H9 (cell line): ENCODE results near the gene MYT1. TPM values are rescaled to one million over a fixed set of nuclear protein-coding genes. Genes with fewer than 3 reads are reported as not detected.

ENCODE experiments used
- DNase-seq: peaks from one replicate; pipeline ENCODE4 v3.0.0-alpha.2; 2017
- H2AFZ ChIP-seq: one replicate; pipeline ENCODE4 v1.6.1; 2013; ENCODE audit warnings: mild to moderate bottlenecking, low read length, control low read depth, moderate library complexity
- H2AK5ac ChIP-seq: 2 replicates; pipeline ENCODE4 v1.6.1; 2013; ENCODE audit warnings: low read length, control low read depth, mixed read lengths; ENCODE audit not compliant: insufficient read length
- H2BK120ac ChIP-seq: one replicate; pipeline ENCODE4 v1.6.1; 2013; ENCODE audit warnings: low read depth, mild to moderate bottlenecking, low read length, control low read depth, inconsistent platforms; ENCODE audit not compliant: poor library complexity, severe bottlenecking
- H2BK12ac ChIP-seq: 2 replicates; pipeline ENCODE4 v1.6.1; 2013; ENCODE audit warnings: low read length, control low read depth, mixed read lengths, low read depth; ENCODE audit not compliant: insufficient read length
- H2BK15ac ChIP-seq: 2 replicates; pipeline ENCODE4 v1.6.1; 2013; ENCODE audit warnings: low read depth, low read length, control low read depth
- H2BK20ac ChIP-seq: one replicate; pipeline ENCODE4 v1.6.1; 2013; ENCODE audit warnings: low read depth, mild to moderate bottlenecking, low read length, control low read depth, inconsistent platforms; ENCODE audit not compliant: poor library complexity, severe bottlenecking
- H2BK5ac ChIP-seq: 2 replicates; pipeline ENCODE4 v1.6.1; 2013; ENCODE audit warnings: low read length, control low read depth, mixed read lengths; ENCODE audit not compliant: insufficient read length
- H3K14ac ChIP-seq: 2 replicates; pipeline ENCODE4 v1.6.1; 2013; ENCODE audit warnings: low read length, control low read depth; ENCODE audit not compliant: insufficient read depth
- H3K18ac ChIP-seq: 2 replicates; pipeline ENCODE4 v1.6.1; 2013; ENCODE audit warnings: low read depth, mild to moderate bottlenecking, mixed read lengths, low read length, control low read depth; ENCODE audit not compliant: insufficient read length
- H3K23ac ChIP-seq: 2 replicates; pipeline ENCODE4 v1.6.1; 2013; ENCODE audit warnings: low read length, control low read depth, mixed read lengths, low read depth; ENCODE audit not compliant: insufficient read length
- H3K23me2 ChIP-seq: 2 replicates; pipeline ENCODE4 v1.6.1; 2013; ENCODE audit warnings: low read depth, mild to moderate bottlenecking, mixed read lengths, low read length, control low read depth; ENCODE audit not compliant: insufficient read length, poor library complexity, severe bottlenecking
- H3K27ac ChIP-seq: 2 replicates; pipeline ENCODE4 v1.5.1; 2013; ENCODE audit warnings: low read length, control low read depth, mixed read lengths, low read depth; ENCODE audit not compliant: insufficient read length
- H3K27me3 ChIP-seq: 2 replicates; pipeline ENCODE4 v1.6.1; 2013; ENCODE audit warnings: low read length, control low read depth, inconsistent platforms; ENCODE audit not compliant: insufficient read depth
- H3K4ac ChIP-seq: 2 replicates; pipeline ENCODE4 v1.6.1; 2013; ENCODE audit warnings: low read depth, mild to moderate bottlenecking, control low read depth, inconsistent platforms, low read length, moderate library complexity
- H3K4me1 ChIP-seq: 2 replicates; pipeline ENCODE4 v1.6.1; 2013; ENCODE audit warnings: low read length, control low read depth, inconsistent platforms; ENCODE audit not compliant: insufficient read depth
- H3K4me2 ChIP-seq: 2 replicates; pipeline ENCODE4 v1.6.1; 2013; ENCODE audit warnings: low read length, control low read depth, mixed read lengths; ENCODE audit not compliant: insufficient read length, insufficient read depth
- H3K56ac ChIP-seq: 2 replicates; pipeline ENCODE4 v1.6.1; 2013; ENCODE audit warnings: low read depth, mild to moderate bottlenecking, mixed read lengths, low read length, control low read depth; ENCODE audit not compliant: insufficient read length
- H3K79me1 ChIP-seq: 2 replicates; pipeline ENCODE4 v1.6.1; 2013; ENCODE audit warnings: low read depth, mild to moderate bottlenecking, moderate library complexity, low read length, control low read depth, inconsistent platforms; ENCODE audit not compliant: insufficient read depth, poor library complexity, severe bottlenecking
- H3K79me2 ChIP-seq: 2 replicates; pipeline ENCODE4 v1.6.1; 2013; ENCODE audit warnings: low read length, control low read depth, inconsistent platforms; ENCODE audit not compliant: insufficient read depth
- H3K9ac ChIP-seq: 2 replicates; pipeline ENCODE4 v1.6.1; 2013; ENCODE audit warnings: low read length, control low read depth, mixed read lengths; ENCODE audit not compliant: insufficient read length; ENCODE audit errors: extremely low read depth
- H3K9me3 ChIP-seq: one replicate; pipeline ENCODE4 v1.6.1; 2013; ENCODE audit warnings: low read depth, low read length, inconsistent platforms; ENCODE audit not compliant: control insufficient read depth
- H3T11ph ChIP-seq: one replicate; pipeline ENCODE4 v1.6.1; 2013; ENCODE audit warnings: mild to moderate bottlenecking, low read length, control low read depth, inconsistent platforms
- H4K20me1 ChIP-seq: one replicate; pipeline ENCODE4 v1.6.1; 2013; ENCODE audit not compliant: control insufficient read depth, insufficient read length, insufficient read depth
- H4K5ac ChIP-seq: 2 replicates; pipeline ENCODE4 v1.6.1; 2013; ENCODE audit warnings: low read depth, mild to moderate bottlenecking, mixed read lengths, low read length, control low read depth; ENCODE audit not compliant: insufficient read length
- H4K8ac ChIP-seq: replicated peaks from 2 replicates; pipeline ENCODE4 v1.6.1; 2013; ENCODE audit warnings: low read length, control low read depth, mixed read lengths, low read depth; ENCODE audit not compliant: insufficient read length
- H4K91ac ChIP-seq: 2 replicates; pipeline ENCODE4 v1.6.1; 2013; ENCODE audit warnings: low read depth, mild to moderate bottlenecking, moderate library complexity, mixed read lengths, low read length, control low read depth; ENCODE audit not compliant: insufficient read length
- H3K27ac Mint-ChIP-seq, 3 experiments: 2 replicates in 2 of 3; 3 replicates in 1 of 3; pipeline ENCODE4 v1.8.0; 2020 to 2021; ENCODE audit warnings: mixed read lengths in 3 of 3, mild to moderate bottlenecking in 1 of 3, moderate library complexity in 1 of 3
- H3K27me3 Mint-ChIP-seq: 2 replicates; pipeline ENCODE4 v1.8.0; 2021; ENCODE audit warnings: low read depth, mild to moderate bottlenecking, moderate library complexity, mixed read lengths
- H3K36me3 Mint-ChIP-seq, 3 experiments: 2 replicates in 2 of 3; 3 replicates in 1 of 3; pipeline ENCODE4 v1.8.0; 2020 to 2021; ENCODE audit warnings: low read depth in 3 of 3, mixed read lengths in 3 of 3; ENCODE audit not compliant: insufficient read depth in 1 of 3
- H3K4me1 Mint-ChIP-seq, 2 experiments: 2 replicates each; pipeline ENCODE4 v1.8.0; 2020; ENCODE audit warnings: mixed read lengths in 2 of 2
- H3K4me3 Mint-ChIP-seq, 2 experiments: 2 replicates in 1 of 2; 3 replicates in 1 of 2; pipeline ENCODE4 v1.8.0; 2020 to 2021; ENCODE audit warnings: mild to moderate bottlenecking in 2 of 2, mixed read lengths in 2 of 2, moderate library complexity in 1 of 2
- H3K9me3 Mint-ChIP-seq, 2 experiments: 2 replicates in 1 of 2; 3 replicates in 1 of 2; pipeline ENCODE4 v1.8.0; 2020; ENCODE audit warnings: mild to moderate bottlenecking in 2 of 2, mixed read lengths in 2 of 2, moderate library complexity in 1 of 2
- WGBS: extraction: QIAGEN DNeasy Blood & Tissue Kit; methylation state at CpG from one replicate; pipeline ENCODE4 v1.1.7; 2013; ENCODE audit warnings: missing lambda C conversion rate, low lambda C conversion rate, mixed read lengths; ENCODE audit not compliant: insufficient read length; ENCODE audit errors: extremely low coverage; 5-methylcytosine and 5-hydroxymethylcytosine counted together
- total RNA-seq: library from RNA; stranded (reverse); gene quantifications from 2 replicates; pipeline ENCODE4 v1.2.1, GENCODE V29; 2021
- TF ChIP-seq, protein P1 (sequence below): fragments of 200-600 bp; sonication (generic); conservative IDR thresholded peaks from 3 replicates; pipeline ENCODE4 v1.8.0; 2021; ENCODE audit warnings: antibody characterized with exemption, mild to moderate bottlenecking

MYT1 gene
- total RNA-seq, 1 experiment from 2014 or later = 0.79 TPM

DNA sequence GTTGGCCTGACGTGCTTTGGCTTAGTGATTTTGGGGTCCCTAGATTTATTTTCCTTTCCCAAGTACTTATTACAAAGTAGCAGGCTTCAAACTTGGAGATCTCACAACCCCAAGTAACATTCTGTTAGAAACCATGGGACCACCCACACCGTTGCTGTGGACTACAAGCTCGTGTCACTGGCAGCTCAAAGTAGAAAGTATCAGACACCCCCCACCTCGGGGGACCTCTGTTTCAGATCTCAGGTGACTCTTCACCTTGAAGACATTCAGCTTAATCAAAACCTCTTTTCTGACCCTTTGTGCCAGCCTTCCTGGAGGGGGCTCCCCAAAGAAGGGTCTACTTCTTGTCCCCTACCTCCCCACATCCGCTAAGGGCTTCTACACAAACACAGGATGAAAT, 15.7 kb upstream of the MYT1 start:
- no peak overlapping the region for H3K4me3 Mint-ChIP-seq
- H3K27ac Mint-ChIP-seq = no peak overlapping the region; a peak in 1 of 7 replicates
- Histone ChIP-seq H3K23ac (no peak overlapping the region), H4K20me1 (no peaks in the 10 kb centered on the region), H2BK20ac (no peak overlapping the region), H3K18ac (no peak overlapping the region), H4K5ac (no peak overlapping the region), H3K79me2 (no peaks in the 10 kb centered on the region), H2AFZ (no peak overlapping the region), H3K79me1 (no peaks in the 10 kb centered on the region), H3K27me3 (no peaks in the 10 kb centered on the region), H4K8ac (no peak overlapping the region), H4K91ac (no peak overlapping the region), H2BK120ac (no peak overlapping the region), H3K9ac (no peak overlapping the region), H3K9me3 (peaks cover 9% of the 10 kb centered on the region), H3K56ac (no peak overlapping the region), H3K4me2 (no peak overlapping the region), H2BK12ac (no peak overlapping the region), H3K23me2 (no peaks in the 10 kb centered on the region), H3K4ac (no peak overlapping the region), H2AK5ac (no peak overlapping the region), H2BK5ac (no peak overlapping the region), H3T11ph (no peak overlapping the region), H3K27ac (no peak overlapping the region), H2BK15ac (no peak overlapping the region), H3K14ac (no peak overlapping the region), H3K4me1 (no peaks in the 10 kb centered on the region; the same call in 1 of the 2 replicates)
- WGBS = no CpG with 5 or more reads among the region's 5 CpGs
- H3K4me1 Mint-ChIP-seq = peaks cover 28 to 33% of the 10 kb centered on the region in 2 experiments
- H3K9me3 Mint-ChIP-seq = peaks cover 21 to 23% of the 10 kb centered on the region in 2 experiments
- peaks cover 11% of the 10 kb centered on the region for H3K27me3 Mint-ChIP-seq
- peaks cover 12 to 18% (median 15%) of the 10 kb centered on the region in 3 experiments for H3K36me3 Mint-ChIP-seq
- no peak for DNase-seq
- TF ChIP-seq, protein P1, sequence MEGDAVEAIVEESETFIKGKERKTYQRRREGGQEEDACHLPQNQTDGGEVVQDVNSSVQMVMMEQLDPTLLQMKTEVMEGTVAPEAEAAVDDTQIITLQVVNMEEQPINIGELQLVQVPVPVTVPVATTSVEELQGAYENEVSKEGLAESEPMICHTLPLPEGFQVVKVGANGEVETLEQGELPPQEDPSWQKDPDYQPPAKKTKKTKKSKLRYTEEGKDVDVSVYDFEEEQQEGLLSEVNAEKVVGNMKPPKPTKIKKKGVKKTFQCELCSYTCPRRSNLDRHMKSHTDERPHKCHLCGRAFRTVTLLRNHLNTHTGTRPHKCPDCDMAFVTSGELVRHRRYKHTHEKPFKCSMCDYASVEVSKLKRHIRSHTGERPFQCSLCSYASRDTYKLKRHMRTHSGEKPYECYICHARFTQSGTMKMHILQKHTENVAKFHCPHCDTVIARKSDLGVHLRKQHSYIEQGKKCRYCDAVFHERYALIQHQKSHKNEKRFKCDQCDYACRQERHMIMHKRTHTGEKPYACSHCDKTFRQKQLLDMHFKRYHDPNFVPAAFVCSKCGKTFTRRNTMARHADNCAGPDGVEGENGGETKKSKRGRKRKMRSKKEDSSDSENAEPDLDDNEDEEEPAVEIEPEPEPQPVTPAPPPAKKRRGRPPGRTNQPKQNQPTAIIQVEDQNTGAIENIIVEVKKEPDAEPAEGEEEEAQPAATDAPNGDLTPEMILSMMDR = no peak
